Measurements from ENCODE around the gene ACAD8.
"Not testable (repeated sequence)": the region's sequence is repeated elsewhere in the genome, so short reads cannot be mapped to it uniquely, and the experiment has no call there.

ACAD8 gene

DNA sequence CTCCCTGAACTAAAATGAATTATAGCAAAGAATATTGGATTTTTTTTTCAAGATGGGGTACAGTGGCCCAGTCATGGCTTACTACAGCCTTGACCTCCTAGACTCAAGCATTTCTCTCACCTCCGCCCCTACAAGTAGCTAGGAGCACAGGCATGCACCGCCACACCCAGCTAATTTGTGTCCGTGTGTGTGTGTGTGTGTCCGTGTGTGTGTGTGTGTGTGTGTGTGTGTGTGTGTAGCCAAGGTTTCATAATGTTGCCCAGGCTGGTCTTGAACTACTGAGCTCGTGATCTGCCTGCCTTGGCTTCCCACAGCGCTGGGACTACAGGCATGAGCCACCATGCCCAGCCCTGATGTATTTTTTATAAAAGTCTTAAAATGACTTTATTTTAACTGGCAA is 12.8 kb upstream of the ACAD8 start:
- no peak for DNase-seq (ENCODE audit: low read depth)

DNA sequence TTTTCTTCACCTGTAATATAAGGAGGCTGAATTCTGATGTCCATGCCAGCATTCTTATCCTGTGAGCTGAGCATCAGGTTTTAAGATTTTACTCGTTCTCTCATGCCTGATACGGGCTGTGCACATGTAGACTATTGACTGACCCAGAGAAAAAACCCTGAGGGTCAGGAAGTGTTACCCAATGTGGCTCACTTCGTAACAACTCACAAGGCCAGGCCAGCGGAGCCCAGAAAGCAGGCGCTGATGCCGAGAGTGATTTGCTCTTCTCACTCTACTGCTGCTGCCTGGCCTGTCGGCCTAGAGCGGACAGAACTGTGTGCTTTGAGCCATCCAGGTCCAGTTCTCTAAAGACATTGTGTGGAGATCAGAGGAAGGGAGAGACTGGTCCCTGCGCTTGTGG is 11.0 kb upstream of the ACAD8 start:
- no peak for DNase-seq (ENCODE audit: low read depth)

DNA sequence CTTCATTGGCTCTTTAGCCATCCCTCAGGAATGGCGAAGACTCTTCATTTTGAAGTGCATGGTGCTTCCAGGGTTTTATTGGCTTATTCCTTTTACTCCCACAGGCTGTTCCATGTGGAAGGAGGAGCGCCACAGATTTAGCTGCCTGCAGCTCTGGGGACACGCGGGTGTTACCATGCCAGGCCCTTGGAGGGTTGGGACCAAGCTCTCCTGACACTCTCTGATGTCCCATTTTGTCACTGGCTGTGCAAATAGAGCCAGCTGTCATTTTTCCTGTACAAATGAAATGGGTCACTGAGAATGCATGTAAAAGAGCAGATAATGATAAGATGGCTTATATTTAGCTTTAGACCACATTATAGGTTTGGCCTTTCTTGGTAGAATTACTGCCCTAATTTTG is 9.5 kb upstream of the ACAD8 start:
- DNase-seq (ENCODE audit: low read depth): no peak

DNA sequence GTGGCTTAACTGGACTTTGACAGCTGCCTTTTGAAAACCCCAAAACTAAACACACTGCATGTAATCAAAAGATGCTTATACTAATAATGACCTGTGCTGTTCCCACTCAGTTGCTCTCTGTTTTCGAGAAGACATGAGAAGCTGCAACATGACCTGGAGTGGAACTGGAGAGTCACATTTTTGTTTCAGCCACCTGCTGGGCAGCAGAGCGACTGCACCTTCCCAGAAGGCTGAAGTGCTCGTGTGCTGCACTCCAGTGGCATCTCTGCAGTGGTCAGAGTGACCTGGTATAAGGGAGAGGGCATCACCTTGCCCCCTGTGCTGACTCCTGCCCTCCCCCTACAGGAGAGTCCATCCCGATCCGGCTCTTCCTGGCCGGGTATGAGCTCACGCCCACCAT is 8.8 kb upstream of the ACAD8 start:
- no peak for DNase-seq (ENCODE audit: low read depth)

DNA sequence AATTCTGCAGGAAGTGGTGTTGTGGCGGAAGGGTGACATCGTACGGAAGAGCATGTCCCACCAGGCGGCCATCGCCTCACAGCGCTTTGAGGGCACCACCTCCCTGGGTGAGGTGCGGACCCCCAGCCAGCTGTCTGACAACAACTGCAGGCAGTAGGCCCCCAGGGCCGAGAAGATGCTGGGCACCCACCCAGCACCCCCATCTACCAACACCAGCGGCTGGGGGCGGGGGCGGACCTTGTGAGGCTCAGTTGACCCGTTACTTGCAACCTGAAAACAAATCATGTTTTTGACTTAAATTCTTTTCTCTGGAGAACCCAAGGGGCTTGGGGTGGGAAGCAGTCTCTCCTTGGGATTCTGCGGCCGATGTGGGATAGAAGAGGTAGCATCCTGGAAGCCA is 7.9 kb upstream of the ACAD8 start:
- no peak for DNase-seq (ENCODE audit: low read depth)

DNA sequence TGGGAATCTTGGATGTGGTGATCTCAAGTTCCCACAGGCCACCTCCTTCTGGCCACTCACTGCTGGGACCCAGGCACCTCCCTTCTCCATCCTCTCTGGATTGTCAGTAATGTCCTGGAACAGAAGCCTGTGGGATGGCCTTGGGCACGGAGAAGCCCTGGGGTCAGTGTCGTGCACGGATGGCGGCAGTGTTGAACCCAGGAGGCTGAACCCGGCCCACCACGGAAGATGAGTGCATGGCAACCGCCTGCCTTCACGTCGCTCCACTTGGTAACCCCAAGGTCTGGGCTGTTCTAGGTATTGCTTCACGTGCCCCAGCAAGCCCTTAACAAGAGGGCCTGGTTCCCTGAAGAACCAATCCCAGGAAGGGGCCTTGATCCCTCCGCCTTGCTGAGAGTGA is 7.3 kb upstream of the ACAD8 start:
- no peak for DNase-seq (ENCODE audit: low read depth)

DNA sequence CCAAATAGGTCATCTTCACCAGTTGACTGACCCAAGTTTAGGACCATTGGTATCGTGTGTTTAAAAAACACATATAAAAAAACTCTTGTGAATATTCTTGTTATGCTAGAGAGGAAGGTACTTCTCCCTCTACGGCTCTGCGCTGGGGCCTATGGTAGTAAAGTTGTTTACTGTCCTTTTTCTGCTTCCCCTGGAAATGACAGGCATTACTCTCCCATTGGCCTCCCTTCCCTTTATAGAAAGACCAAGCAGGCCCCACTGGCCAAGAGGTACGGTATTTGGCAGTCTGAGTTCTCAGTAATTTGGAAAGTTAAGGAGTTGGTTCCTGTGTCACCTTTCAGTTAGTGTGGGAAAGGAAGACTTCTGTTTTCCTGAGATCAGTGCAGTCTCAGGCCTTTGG is 6.7 kb upstream of the ACAD8 start:
- no peak for DNase-seq (ENCODE audit: low read depth)

DNA sequence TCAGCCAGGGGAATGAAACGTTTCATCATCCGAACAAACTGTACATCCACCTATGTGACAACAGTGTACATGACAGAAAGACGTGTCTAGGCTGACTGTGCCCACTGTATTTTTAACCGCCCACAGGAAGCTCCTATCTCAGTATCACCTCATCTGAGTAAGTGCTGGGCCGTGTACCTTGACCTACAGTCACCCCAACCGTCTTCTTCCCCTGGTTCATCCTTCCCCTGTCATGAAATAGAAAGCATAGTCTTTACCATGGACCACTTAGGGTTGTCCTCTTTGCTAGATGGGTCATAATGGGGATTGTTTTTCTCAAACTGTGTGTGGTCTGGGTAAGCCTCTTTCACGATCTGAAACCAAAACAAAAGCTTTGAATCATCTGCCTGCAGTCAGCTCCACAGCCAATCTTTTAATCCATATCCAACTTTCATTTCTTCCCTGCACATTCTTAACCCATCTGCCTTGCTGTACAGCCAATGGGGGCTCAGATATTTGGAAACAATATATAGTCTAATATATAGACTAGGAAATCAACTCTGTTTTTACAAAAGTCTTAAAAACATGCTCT is 4.4 kb upstream of the ACAD8 start:
- no peak for DNase-seq (ENCODE audit: low read depth)

DNA sequence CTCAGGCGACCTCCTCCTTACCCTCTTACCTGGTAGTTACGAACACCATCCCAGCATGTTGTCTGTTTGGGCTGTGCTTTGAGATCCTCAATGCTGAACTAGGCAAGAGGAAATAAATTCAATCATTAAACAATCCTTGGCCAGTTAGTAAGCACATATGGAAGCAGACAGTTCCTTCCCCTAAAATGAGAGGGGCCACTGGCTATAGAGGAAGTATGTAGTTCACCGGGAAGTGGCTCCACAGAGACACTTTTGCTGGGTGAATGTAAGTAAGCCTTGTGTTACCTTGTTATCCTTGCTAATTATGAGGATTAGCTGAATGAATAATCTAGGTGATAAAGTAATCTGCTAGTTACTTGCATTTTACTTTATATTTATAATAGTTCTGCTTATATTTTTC is 3.1 kb upstream of the ACAD8 start:
- no peak for DNase-seq (ENCODE audit: low read depth)

DNA sequence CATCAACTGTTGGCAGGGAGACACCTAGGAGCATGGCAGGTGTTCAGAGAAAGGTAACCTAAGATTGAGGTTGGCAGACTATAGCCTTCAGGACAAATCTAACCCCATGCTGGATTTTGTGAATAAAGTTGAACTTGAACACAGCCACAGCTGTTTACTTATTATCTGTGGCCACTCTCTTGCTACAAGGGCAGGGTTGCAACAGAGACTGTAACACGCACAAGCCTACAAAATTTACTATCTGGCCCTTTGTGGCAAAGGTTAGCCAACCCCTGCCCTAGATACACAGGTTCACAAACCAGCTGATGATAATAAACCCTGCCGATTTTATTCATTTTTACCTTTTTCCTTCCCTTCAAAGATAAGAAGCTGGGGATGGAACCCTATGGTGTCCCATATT is 2.7 kb upstream of the ACAD8 start:
- DNase-seq (ENCODE audit: low read depth): no peak

DNA sequence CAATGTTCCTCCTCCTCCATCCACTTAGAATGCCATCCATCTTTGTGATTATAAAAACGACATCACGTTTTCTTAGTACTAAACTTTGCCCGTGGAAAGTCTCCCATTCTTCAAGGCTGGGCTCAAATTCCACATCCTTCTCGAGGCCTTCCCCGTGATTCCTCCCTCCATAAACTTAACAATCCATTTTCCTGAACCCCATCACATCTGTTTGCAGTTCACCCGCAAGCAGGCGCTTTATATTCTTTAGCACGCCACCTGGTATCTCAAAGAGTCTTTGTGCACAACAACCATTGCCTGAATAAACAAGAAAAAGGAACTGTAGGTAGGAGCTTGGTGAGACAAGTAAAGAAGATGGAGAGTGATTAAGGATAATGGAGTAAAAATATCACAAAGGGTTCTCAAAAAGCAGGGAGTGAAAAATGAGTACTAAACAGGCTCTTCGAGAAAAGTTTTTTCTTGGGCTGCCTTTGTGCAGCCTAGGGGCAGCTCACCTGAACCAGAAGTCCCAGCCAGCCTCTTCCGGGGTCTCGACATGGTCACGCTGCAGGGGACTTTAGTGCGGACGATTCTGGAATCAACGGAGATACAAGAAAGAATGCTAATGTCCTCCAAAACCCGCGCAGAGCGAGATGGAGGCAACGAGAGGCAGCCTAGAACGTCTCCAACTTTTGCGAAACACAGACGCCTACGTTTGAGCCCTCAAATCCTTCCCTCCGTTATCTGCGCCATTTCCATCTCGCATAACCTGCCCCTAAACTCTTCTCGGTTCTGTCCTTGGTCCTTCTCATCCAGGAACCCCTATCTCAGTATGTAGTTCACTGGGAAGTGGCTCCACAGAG is 801 bp upstream of the ACAD8 start:
- no peak for DNase-seq (ENCODE audit: low read depth)

DNA sequence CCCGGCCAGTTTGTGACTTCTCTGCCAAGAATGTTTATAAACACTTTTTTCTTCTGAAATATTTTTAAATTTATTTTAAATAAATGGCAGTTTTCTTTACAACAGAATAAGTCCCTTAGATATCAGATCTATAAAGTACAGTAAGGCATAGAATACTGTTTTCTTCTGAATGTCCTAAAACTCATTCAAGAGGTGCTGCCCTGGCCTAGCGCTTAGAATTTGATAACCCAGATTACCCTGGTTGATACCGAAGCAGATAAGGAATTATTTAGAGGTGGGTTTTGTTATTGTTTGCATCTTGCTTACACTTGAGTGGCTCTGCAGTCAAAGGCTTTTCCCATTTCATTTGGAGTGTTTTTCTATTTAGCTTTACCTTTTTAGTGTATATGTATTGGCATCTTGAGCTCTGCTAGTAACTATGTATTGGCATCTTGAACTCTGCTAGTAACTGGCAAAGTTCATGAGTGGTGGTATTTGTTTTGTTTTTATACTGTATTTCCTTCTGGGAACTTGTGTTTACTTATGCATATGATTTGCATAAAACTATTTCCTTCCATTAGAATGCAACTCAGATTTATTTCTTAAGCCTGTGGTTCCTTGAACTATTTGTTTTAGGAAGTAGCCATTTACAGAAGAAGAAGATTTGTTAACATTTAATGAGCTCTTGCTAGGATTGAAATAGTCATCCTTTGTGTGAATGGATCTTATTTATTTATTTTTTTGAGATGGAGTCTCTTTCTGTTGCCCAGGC is 1.2 kb downstream of the ACAD8 start:
- DNase-seq (ENCODE audit: low read depth): no peak

DNA sequence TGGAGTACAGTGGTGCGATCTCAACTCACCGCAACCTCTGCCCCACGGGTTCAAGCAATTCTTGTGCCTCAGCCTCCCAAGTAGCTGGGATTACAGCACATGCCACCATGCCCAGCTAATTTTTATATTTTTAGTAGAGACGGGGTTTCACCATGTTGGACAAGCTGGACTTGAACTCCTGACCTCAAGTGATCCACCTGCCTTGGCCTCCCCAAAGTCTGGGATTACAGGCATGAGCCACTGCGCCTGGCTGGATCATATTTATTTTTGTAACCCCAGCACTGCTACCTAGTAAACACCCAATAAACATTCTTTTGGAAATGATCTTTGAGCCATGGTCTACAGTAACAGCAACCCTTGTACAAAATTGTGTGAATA is 1.8 kb downstream of the ACAD8 start:
- DNase-seq (ENCODE audit: low read depth): not testable (repeated sequence)

DNA sequence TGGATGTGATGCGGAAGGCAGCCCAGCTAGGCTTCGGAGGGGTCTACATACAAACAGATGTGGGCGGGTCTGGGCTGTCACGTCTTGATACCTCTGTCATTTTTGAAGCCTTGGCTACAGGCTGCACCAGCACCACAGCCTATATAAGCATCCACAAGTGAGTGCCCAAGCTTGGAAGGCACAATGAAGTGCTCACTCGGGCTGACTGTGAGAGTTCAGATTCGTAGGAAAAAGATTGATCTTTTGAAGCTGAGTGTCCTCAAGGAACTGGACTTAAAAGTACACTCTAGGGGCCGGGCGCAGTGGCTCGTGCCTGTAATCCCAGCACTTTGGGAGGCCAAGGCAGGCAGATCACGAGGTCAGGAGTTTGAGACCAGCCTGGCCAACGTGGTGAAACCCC is 3.7 kb downstream of the ACAD8 start:
- DNase-seq (ENCODE audit: low read depth): no peak

DNA sequence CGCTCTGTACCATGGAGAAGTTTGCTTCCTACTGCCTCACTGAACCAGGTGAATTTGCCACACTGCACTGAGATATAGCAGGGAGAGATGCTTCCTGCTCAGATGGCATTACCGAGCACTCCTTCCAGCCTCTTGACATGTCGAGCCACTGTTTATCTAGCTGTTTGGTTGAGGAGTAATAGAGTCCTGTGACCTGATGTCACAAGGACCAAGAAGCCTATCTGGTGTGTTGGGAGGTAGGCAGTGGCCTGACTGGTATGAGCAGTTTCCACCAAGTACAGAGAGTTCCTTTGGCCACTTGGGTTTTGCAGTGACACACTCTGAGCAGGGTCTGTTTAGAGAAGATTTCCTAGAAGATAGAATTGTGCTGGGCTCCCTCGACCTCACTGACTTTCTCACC is 5.2 kb downstream of the ACAD8 start:
- no peak for DNase-seq (ENCODE audit: low read depth)

DNA sequence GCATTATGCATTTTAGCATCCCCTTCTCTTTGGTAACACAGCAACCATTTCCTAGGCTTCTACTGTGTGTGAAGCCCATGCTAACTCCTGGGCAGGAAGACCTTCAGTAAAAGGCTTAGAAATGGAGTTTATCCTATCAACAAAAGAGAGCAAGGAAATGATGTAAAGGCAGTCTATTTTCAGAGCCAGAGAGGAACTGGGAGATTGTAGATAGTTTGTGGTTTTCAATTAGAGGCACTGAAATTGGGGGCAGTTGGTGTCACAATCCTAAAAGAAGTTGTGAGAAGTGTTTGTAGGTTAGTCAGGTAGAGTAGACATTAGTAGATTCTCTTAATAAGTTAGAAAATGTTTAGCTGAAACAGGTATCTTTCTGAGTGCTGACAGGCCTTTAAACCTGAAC is 7.1 kb downstream of the ACAD8 start:
- no peak for DNase-seq (ENCODE audit: low read depth)

DNA sequence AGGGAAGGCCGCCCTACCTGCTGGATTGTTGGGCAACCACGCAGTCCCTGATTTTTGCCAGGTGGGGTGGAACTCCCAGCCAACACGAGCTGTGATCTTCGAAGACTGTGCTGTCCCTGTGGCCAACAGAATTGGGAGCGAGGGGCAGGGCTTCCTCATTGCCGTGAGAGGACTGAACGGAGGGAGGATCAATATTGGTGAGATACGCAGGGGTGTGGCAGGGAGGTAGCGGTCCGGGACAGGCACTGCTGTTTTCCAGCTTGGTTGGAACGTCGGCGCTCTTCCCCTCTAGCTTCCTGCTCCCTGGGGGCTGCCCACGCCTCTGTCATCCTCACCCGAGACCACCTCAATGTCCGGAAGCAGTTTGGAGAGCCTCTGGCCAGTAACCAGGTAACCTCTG is 7.6 kb downstream of the ACAD8 start:
- no peak for DNase-seq (ENCODE audit: low read depth)

DNA sequence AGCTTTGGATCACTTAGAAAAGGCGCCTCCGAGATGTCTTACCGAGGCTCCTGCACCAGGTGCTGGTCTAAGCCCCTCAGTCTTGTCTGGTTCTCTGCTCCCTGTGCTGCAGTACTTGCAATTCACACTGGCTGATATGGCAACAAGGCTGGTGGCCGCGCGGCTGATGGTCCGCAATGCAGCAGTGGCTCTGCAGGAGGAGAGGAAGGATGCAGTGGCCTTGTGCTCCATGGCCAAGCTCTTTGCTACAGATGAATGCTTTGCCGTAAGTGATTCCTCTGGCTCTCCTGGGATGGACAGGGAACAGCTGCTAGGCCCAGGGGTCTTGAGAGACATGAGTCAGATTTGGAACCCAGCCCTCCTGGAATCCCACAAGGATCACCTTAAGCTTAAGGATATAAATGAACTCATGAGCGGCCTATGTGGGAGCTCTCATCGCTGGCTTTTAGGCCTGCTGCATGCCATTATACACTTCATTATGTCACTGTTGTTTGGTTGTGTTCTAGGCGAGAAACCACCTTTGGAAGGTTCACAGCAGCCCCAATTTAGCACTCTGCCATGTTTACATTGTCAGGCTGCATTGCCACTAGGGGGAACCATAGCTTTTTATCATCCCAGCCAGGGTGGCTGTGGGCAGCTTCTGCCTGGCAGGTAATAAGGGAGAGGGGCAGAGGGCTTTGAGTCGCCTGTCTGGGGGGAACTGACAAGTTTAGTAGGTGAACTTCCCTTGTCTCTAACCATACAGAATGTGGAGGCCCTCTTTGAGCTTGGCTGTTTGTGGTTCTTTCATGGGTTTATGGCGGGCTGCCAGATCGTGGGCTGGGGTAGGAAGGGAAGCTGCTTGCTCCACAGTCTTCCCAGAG is 8.5 kb downstream of the ACAD8 start:
- DNase-seq (ENCODE audit: low read depth): peak; percentile 52

DNA sequence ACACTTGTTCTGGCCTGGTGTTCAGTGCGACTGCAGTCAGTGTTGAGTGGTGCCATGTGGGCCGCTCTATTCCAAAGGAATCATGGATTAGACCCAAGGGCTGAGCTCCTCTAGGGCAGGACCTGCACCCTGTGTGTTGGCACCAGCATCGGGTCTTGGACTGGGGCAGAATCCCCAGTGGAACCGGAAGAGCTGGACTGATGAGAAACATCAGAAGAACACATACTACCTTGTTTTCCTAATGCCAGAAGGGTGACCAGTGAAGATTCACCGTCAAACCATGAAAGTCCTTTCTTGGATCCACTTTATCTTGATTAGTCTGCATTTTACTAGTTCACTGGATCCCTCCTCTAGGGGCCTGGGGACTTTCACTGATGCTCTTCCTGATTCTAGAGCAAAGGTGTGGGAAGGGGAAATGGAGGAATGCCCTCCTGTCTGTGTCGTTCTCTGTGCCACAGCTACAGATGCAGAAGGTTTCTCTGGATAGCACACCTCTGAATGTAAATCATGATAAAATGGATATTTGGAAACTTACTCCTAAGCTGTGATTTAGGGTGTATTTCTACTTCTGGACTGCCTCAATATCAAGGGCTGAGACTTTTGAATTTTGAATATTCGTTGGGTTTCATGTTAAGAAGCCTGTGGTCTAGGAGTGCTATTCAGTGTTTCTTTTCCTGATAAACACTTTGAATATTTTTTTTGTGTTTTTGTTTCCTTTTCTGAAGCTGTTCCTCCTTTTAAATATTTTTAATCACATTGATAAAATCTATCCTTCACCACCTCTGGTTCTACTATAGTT is 11.8 kb downstream of the ACAD8 start:
- no peak for DNase-seq (ENCODE audit: low read depth)

DNA sequence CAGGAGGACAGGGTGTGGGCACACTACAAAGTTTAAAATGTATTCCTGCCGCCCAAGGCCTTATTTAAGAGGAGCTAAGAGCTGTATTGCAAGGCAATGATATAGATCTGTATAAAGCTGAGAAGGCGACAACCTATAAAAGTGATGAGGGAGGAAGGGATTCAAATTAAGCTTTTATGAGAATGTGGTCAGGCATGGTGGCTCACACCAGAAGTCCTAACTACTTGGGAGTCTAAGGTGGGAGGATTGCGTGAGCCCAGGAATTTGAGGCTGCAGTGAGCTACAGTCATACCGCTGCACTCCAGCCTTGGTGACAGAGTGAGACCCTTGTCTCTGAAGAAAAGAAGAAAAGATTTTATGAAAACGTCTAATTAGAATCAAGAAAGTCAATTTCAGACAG is 13.1 kb downstream of the ACAD8 start:
- DNase-seq (ENCODE audit: low read depth): no peak

DNA sequence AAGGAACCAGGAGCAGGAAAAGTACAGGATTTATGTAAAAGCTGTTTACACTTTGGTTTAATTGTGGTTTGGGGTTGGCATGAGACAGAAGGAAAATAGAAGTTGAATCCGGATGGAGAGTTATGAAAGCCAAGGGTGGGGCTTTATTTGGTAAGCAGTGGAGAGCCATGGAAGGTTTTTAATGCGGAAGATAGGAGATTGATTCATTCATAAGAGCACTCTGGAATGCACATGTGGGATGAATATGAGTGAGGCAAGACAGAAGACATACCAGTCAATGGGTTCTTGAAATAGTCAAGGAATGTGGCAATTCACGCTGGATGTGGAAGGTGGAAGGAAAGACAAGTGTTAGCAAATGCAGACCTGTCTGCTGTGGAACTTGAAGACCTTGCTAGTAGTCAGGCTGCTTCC is 13.5 kb downstream of the ACAD8 start:
- no peak for DNase-seq (ENCODE audit: low read depth)

DNA sequence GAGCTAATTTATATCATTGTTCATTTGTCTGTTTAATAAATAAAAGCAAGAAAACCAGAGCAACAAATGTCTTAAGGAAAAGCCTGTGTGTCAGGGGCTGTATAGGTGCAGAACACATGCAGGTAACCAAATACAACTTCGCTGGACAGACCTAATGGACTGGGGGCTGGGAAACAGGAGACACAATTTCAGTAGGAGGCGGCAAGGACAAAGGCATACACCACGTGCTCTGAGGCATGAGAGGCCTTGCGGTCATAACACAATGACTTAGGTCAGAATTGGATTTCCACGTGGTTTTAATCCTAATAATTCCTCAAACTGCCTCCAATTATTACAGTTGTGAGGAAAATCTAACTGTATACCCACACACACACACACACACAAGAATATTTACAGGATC is 14.1 kb downstream of the ACAD8 start:
- no peak for DNase-seq (ENCODE audit: low read depth)

Measured in CMK (cell line).